ENCODE results near the gene CAMK2A.
"Not testable (repeated sequence)": the region's sequence is repeated elsewhere in the genome, so short reads cannot be mapped to it uniquely, and the experiment has no call there.

CAMK2A gene

GRCh38 chr5:150253416-150254208 is 36.0 kb downstream of the CAMK2A start:
- no peak for DNase-seq

- no peak for DNase-seq
Measured at GRCh38 chr5:150252489-150252888, 37.1 kb downstream of the CAMK2A start.

- DNase-seq: no peak
Measured at GRCh38 chr5:150251504-150251903, 38.1 kb downstream of the CAMK2A start.

DNA sequence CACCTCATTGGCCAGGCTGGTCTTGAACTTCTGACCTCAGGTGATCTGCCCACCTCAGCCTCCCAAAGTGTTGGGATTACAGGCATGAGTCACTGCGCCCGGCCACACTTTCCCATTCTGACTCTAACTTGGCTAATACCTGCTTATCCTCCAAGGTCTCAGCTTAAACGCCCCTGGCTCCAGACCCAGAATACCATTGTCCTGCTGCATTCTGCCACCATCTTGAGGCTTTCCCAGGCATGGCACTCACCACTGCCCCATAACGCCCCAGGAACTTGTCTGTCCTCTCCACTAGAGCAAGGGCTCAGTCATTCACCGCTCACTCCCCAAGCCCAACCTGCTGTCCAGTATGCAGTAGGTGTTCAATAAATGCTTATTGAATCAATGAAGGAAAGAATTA is 39.8 kb downstream of the CAMK2A start:
- no peak for DNase-seq

DNA sequence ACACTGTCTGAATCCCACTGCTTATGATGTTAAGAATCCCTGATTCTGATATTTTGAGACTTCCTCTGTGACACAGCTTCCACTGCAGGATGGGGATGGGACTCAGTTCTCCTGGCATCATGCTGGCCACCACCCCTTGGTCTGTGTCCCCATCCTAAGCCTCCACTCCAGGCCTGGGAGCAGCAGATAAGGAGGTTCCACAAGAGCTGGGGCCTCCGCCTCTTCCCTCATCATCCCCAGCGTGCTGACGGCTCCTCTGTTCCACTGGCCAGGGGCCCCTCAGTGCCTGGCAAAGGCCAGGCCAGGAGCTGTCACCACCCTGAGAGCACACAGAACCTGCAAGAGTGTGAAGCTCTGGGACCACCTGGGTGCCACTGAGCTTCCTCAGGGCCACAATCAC is 40.6 kb downstream of the CAMK2A start:
- no peak for DNase-seq

DNA sequence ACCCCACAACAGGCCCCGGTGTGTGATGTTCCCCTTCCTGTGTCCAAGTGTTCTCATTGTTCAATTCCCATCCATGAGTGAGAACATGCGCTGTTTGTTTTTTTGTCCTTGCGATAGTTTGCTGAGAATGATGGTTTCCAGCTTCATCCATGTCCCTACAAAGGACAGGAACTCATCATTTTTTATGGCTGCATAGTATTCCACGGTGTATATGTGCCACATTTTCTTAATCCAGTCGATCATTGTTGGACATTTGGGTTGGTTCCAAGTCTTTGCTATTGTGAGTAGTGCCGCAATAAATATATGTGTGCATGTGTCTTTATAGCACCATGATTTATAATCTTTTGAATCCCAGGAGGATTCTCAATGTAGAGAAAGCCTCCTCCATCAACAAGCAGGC is 41.1 kb downstream of the CAMK2A start:
- not testable (repeated sequence) for DNase-seq

GRCh38 chr5:150247726-150248125 is 41.8 kb downstream of the CAMK2A start:
- no peak for DNase-seq

DNA sequence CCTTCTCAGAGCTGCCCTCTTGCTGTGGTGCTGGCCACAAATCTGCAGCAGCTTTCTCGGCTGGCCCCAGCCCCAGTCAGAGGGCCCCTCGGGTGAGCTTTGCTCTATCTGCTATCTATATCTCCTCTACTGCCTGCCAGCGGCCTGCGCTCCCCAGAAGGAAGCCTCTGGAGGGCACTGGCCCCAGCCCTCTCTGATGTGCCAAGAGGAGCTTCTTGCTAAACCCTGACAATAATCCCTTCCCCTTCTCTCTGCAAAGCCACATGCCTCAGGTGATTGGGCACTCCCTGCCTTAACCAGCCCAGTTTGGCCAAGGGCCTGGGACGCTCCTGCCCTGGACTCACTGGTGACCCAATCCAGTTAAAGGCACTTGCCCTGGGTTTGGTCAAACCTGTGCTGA is 42.7 kb downstream of the CAMK2A start:
- no peak for DNase-seq

DNA sequence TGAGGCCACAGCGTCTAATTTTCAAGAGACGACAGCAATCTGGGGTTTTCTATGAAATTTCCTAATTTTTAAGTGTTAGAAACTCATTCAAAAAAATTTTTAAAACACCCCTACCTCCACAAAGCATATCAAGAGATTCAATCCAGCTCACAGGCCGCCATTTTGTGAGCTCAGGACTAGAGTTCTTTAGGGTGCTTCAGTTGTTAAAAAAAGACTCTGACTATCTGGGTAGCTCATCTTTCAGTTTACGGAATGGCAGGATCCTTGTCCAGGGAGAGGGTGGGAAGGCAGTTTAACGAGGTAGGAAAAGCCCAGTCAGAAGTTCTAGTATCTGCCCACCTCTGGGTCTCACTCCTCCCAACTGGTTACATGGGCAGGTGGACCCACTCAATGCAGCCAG is 43.1 kb downstream of the CAMK2A start:
- no peak for DNase-seq

DNA sequence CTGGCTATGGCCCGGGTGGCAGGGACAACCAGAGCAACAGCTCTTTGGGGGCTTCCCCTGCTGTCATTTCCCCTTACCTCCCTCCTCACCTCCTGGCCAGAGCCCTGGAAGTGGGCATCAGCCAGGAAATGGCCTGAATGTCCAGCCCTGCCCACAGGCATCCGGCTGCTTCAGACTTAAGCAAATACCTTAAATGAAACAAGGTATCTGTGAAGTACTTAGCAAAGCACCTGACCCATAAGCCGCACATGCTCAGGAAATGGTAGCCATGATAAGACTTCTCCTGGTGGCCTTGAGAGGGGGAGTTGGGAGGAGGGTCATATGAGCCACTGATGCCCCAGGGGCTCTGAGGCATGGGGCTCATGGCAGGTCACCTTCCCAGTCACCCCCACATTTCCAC is 43.8 kb downstream of the CAMK2A start:
- DNase-seq: no peak

- no peak for DNase-seq
Measured at GRCh38 chr5:150245111-150245789, 44.3 kb downstream of the CAMK2A start.

- DNase-seq: no peak
Measured at GRCh38 chr5:150244209-150244608, 45.4 kb downstream of the CAMK2A start.

- no peak for DNase-seq
Measured at GRCh38 chr5:150243590-150243989, 46.0 kb downstream of the CAMK2A start.

DNA sequence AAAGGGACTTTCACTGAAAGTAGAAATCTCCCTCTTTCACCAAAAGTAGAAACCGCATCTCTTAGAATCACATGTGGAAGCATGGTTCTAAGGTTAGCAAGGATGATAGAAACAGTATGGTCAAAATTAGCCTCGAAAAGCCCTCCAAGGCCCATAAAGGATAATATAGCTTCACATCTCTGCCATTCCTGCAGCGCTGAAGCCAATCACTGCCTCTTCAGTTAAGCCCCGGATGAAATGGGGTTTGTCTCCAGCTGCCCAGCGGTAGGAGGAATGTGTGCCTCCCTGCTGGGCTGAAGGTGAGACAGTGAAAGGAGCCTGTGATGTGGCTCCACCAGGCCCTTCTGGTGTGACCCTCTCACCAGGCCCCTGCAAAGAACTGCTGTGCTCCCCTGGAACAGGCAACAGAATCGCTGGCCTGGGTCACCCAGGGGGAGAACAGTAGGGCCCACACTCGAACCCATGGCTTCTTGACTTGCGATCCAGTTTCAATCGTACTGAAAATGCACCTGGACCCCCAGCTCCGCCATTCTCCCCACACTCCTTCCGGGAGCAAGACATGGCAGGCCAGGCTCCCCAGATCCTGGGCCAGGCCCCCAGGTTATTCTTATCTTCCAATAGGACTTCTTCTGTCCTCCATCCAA is 47.2 kb downstream of the CAMK2A start:
- DNase-seq: no peak

DNA sequence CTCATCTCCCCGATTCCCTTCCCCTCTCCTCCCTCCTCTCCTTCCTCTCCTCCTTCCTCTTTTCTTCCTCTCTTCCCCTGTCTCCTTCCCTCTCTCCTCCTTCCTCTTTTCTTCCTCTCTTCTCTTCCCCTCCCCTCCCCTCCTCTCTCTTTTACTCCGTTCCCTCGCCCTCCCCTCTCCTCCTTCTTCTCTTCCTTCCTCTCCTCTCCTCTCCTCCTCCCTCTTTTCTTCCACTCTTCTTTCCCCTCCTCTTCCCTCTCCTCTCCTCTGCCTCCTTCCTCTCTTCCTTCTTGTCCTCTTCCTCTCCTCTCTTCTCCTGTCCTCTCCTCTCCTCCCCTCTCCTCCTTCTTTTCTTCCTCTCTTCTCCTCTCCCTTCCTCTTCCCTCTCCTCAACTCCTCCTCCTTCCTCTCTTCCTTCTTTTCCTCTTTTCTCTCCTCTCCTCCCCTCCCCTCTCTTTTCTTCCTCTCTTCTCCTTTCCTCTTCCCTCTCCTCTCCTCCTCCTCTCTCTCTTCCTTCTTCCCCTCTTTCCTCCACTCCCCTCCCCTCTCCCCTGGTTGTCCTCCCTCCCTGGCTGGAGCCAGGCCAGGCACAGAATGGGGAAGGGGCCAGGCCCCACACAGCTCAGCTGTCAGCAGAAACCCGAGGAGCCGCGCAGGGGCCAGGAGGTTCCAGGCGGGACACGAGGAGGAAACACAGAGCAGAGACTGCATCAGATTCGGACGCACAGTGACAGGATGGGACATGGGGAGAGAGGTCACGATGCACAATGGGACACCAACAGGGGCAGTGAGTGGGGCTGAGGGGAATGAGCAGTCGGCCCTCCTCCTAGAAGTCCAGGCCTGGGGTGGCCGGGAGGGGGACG is 48.0 kb downstream of the CAMK2A start:
- no peak for DNase-seq

GRCh38 chr5:150239794-150240122 is 49.8 kb downstream of the CAMK2A start:
- DNase-seq: no peak

DNA sequence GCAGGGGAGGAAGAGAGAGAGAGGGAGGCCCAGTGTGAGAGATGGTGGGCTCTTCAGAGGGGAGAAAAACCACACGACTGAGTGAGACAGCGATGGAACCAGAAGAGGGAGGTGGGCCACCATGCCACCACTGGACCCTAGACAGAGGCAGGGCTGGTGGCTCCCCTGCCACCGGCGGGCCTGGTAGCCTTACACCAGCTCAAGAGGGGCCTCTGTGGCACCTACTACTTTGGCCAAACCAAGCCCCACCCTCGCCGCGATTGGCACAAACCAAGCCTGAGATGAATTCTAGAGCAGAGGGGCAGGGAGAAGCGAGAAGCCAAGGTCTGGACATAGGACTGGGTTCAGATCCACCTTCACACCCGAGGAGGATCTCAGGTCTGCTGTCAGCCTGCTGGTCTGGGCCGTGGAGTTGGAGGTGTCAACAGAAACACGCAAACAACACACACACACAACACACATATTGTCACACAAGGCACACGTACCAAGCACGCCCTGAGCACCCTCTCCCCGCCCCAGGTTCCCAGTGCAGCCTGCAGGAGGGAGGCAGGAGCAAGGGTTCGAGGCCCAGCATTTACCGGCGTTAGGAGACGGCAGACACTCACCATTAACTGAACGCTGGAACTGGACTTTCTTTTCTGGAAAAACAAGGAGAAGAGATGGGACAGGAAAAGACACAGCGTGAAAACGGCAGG is 50.3 kb downstream of the CAMK2A start:
- DNase-seq: no peak

GRCh38 chr5:150238646-150239045 is 50.9 kb downstream of the CAMK2A start:
- DNase-seq: no peak

GRCh38 chr5:150236981-150237754 is 52.4 kb downstream of the CAMK2A start:
- DNase-seq: no peak

GRCh38 chr5:150236313-150236712 is 53.3 kb downstream of the CAMK2A start:
- no peak for DNase-seq

GRCh38 chr5:150235500-150235854 is 54.1 kb downstream of the CAMK2A start:
- DNase-seq: no peak
